Calu3 (cell line): ENCODE measurements around the gene PPP4R2. TPM values are rescaled to one million over a fixed set of nuclear protein-coding genes. Genes with fewer than 3 reads are reported as not detected.

Experiments used
- BruUV-seq: library from RNA; stranded (reverse); fragments of 400-500 nt; replicated peaks from 2 replicates; lab custom pipeline; 2021; lab: Mats Ljungman, UMichigan
- CTCF ChIA-PET: fragments of 300-600 bp; sonication (Branson Sonifier 250); formaldehyde crosslinking; loops from one replicate; lab custom pipeline; 2022; ENCODE audit warnings: antibody characterized with exemption; lab: Charles Lee
- DNase-seq: peaks from one replicate; pipeline ENCODE4 v3.0.0; 2022
- H3K27ac Mint-ChIP-seq: one replicate; pipeline ENCODE4 v1.8.0; 2022; ENCODE audit warnings: mixed read lengths; ENCODE audit not compliant: unreplicated experiment
- H3K27me3 Mint-ChIP-seq: one replicate; pipeline ENCODE4 v1.8.0; 2022; ENCODE audit warnings: mixed read lengths; ENCODE audit not compliant: unreplicated experiment
- H3K36me3 Mint-ChIP-seq: one replicate; pipeline ENCODE4 v1.8.0; 2022; ENCODE audit warnings: mild to moderate bottlenecking, moderate library complexity, mixed read lengths; ENCODE audit not compliant: insufficient read depth, unreplicated experiment
- H3K4me1 Mint-ChIP-seq: one replicate; pipeline ENCODE4 v1.8.0; 2022; ENCODE audit warnings: mild to moderate bottlenecking, low read depth, mixed read lengths; ENCODE audit not compliant: unreplicated experiment
- H3K4me3 Mint-ChIP-seq: one replicate; pipeline ENCODE4 v1.8.0; 2022; ENCODE audit warnings: mild to moderate bottlenecking, low read depth, moderate library complexity, mixed read lengths; ENCODE audit not compliant: unreplicated experiment
- H3K9me3 Mint-ChIP-seq: one replicate; pipeline ENCODE4 v1.8.0; 2022; ENCODE audit warnings: low read depth, mixed read lengths; ENCODE audit not compliant: unreplicated experiment
- intact Hi-C: fragments of 100-400 bp; cut with micrococcal nuclease; formaldehyde crosslinking; loops from one replicate; pipeline ENCODE4 v1.10.0; 2022; ENCODE audit not compliant: unreplicated experiment
- total RNA-seq: library from RNA; stranded (reverse); gene quantifications from 2 replicates; pipeline ENCODE4 v1.2.3, GENCODE V29; 2022
- TF ChIP-seq, protein P1 (sequence below): fragments of 200-600 bp; IDR thresholded peaks from one replicate; pipeline ENCODE4 v1.8.0; 2022; ENCODE audit warnings: antibody characterized with exemption; ENCODE audit not compliant: unreplicated experiment

PPP4R2 gene
- total RNA-seq, 1 experiment from 2014 or later = 89.0 TPM

DNA sequence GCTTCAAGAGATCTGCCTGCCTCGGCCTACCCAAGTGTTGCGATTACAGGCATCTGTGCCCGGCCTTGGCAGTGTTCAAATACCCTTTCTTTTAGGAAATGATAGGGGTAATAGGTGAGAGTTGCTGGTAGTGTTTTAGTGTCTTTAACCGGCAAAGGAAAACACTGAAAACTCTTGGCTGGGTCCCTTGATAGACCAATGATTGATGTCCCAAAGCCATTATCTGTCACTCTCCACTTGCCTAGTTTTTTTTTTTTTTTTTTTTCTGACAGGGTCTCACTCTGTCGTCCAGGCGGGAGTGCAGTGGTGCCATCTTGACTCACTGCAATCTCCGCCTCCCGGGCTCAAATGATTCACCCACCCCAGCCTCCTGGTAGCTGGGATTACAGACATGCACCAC, 84.5 kb downstream of the PPP4R2 start:
- TF ChIP-seq, protein P1, sequence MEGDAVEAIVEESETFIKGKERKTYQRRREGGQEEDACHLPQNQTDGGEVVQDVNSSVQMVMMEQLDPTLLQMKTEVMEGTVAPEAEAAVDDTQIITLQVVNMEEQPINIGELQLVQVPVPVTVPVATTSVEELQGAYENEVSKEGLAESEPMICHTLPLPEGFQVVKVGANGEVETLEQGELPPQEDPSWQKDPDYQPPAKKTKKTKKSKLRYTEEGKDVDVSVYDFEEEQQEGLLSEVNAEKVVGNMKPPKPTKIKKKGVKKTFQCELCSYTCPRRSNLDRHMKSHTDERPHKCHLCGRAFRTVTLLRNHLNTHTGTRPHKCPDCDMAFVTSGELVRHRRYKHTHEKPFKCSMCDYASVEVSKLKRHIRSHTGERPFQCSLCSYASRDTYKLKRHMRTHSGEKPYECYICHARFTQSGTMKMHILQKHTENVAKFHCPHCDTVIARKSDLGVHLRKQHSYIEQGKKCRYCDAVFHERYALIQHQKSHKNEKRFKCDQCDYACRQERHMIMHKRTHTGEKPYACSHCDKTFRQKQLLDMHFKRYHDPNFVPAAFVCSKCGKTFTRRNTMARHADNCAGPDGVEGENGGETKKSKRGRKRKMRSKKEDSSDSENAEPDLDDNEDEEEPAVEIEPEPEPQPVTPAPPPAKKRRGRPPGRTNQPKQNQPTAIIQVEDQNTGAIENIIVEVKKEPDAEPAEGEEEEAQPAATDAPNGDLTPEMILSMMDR = no peak
- CTCF ChIA-PET = no interaction called here
- intact Hi-C loops = no loop called here
- no peaks in the 10 kb centered on the region for H3K4me1 Mint-ChIP-seq
- H3K36me3 Mint-ChIP-seq = no peaks in the 10 kb centered on the region
- H3K4me3 Mint-ChIP-seq = no peak overlapping the region
- no peak overlapping the region for H3K27ac Mint-ChIP-seq
- no peaks in the 10 kb centered on the region for H3K27me3 Mint-ChIP-seq
- BruUV-seq = no TSS peak
- no peaks in the 10 kb centered on the region for H3K9me3 Mint-ChIP-seq
- DNase-seq = no peak

DNA sequence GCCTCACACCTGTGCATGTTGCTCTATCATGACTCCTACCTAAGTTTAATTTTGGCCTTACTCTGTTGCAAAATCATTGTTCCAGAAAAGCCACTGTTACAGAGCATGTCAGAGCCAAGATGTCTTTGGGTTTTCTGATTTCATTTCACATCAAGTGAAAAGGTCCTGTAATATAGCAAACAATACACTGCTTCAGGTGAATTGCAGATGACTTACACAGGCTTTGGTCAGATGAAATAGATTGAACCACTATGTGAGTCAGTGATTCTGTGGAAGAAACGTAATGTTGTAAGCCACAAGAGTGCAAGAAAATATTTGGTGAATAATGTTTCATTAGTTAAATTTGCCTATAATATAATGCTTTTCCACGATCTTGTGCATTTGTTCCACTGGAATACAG, 87.6 kb downstream of the PPP4R2 start:
- DNase-seq = no peak
- CTCF ChIA-PET = interaction anchor here (0.7 kb wide), 1 partner anchor 28 kb away, joined by 5 read pairs; no protein-coding TSS in a partner anchor
- TF ChIP-seq, protein P1 = no peak
- BruUV-seq = no TSS peak
- Mint-ChIP-seq H3K4me1 (no peaks in the 10 kb centered on the region), H3K4me3 (no peak overlapping the region), H3K36me3 (no peaks in the 10 kb centered on the region), H3K9me3 (no peaks in the 10 kb centered on the region), H3K27me3 (peaks cover 14% of the 10 kb centered on the region), H3K27ac (no peak overlapping the region)
- intact Hi-C loops = no loop called here

DNA sequence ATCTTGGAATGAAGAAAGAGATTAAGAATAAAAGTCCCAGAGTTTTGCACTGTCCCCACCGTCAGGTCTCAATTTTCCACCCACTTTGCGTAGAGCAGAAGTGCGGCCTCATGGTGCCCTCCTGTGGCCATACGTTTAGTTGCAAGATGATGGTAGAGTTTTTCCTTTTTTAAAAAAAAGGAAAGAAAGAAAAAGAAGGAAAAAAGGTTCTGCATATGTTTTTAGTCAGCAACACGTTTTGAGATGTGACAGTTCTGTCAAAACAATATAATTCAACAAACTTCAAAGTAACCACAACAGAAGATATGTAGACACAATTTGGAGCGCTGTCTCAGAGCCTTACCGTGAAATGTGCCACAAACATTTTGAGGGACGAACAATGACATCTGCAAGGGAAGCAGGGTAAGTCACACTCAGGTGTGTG, 89.5 kb downstream of the PPP4R2 start:
- intact Hi-C loops = loop anchor here (1.0 kb wide), 1 partner anchor 235 kb away; no protein-coding TSS in a partner anchor
- no peaks in the 10 kb centered on the region for H3K9me3 Mint-ChIP-seq
- H3K4me3 Mint-ChIP-seq = no peak overlapping the region
- no TSS peak for BruUV-seq
- no peaks in the 10 kb centered on the region for H3K4me1 Mint-ChIP-seq
- peak; percentile 54 for DNase-seq
- TF ChIP-seq, protein P1 = peak; percentile 36
- peaks cover 14% of the 10 kb centered on the region for H3K27me3 Mint-ChIP-seq
- no peaks in the 10 kb centered on the region for H3K36me3 Mint-ChIP-seq
- CTCF ChIA-PET = interaction anchor here (0.7 to 2.3 kb wide), 2 partner anchors 235 to 362 kb away, joined by 3 to 12 read pairs; no protein-coding TSS in a partner anchor
- no peak overlapping the region for H3K27ac Mint-ChIP-seq

DNA sequence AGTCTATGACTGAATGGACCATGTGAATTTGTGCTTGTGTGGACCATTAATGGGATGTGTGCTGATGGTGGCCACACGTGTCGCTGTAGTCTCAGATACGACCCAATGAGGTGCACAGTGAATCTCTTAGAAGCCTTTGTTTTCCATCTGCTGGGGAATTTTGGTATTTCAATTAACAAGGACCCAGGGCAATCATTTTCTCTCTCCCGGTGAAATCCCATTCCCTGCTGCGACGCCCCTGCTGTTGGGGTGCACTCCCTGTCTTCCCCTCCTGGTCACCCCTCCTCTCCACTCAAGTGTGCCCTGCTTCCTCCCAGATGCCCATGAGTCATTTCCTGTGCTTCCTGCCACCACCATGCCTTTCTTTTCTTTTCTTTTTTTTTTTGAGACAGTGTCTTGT, 97.5 kb downstream of the PPP4R2 start:
- Mint-ChIP-seq H3K27me3 (no peaks in the 10 kb centered on the region), H3K4me3 (no peak overlapping the region), H3K4me1 (peaks cover 9% of the 10 kb centered on the region), H3K9me3 (no peaks in the 10 kb centered on the region), H3K36me3 (no peaks in the 10 kb centered on the region), H3K27ac (no peak overlapping the region)
- no TSS peak for BruUV-seq
- CTCF ChIA-PET = no interaction called here
- DNase-seq = no peak
- intact Hi-C loops = no loop called here
- TF ChIP-seq, protein P1 = no peak
